Amniotic stem cell (primary cell): ENCODE data around the gene PDLIM3.
"Not testable (repeated sequence)": the region's sequence is repeated elsewhere in the genome, so short reads cannot be mapped to it uniquely, and the experiment has no call there.

Experiments used
- DNase-seq: peaks from one replicate; lab custom pipeline; 2025; lab: John Stamatoyannopoulos, UW

PDLIM3 gene, protein sequence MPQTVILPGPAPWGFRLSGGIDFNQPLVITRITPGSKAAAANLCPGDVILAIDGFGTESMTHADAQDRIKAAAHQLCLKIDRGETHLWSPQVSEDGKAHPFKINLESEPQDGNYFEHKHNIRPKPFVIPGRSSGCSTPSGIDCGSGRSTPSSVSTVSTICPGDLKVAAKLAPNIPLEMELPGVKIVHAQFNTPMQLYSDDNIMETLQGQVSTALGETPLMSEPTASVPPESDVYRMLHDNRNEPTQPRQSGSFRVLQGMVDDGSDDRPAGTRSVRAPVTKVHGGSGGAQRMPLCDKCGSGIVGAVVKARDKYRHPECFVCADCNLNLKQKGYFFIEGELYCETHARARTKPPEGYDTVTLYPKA

DNA sequence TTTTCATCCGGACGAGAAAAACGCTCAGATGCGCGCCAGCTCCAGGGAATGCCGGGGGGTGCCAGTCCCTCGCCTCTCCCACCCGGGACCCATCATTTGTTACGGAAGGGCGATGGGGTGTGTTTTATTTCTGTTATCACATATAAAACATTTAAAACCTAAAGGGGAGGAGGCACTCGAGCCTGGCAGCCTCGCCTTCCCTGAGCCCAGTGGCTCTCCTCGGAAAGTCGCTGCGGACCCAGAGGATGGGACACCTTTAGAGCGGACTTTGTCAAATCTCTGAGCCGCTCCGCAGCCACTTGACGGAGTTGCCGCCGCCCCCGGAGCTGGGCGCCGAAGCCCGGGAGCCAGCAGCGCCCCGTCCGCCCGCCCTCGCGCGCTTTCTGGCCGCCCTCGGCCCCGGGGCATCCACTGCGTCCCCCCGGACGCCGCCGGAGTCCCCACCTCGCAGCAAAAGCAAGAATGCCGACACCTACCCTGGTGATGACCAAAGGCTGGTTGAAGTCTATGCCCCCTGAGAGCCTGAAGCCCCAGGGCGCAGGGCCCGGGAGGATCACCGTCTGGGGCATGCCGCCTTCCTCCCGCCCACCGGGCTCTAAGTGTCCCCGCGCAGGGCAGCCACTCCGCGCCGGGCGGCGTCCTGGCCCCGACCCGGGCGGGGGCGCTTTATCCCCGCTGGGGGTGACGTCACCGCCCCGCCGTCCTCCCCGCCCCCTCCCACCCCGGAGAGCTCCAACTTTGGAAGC lies at the start of gene PDLIM3:
TSS of gene PDLIM3 (minus strand) at position 642 of the 746 bp plus-strand sequence. CDS start at position 569, 73 bp downstream.
- DNase-seq: no peak

DNA sequence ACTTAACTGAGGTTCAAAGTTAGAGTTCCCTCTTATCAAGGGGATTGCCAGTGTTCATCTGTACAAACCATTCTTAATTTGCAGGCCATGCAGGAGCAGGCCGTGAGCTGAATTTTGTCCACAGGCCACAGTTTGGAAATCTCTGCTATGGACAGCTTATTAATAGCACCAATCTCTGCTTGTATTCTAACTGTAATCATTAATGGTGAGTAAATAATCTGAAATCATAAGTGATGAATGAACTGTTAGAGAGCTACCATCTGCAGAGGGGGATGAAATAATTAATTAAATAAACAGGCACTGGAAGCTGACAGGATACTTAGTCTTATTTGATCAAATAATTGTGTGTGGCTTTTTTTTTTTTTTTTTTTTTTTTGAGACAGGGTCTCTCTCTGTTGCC lies 48.5 kb upstream of the PDLIM3 start:
- no peak for DNase-seq

DNA sequence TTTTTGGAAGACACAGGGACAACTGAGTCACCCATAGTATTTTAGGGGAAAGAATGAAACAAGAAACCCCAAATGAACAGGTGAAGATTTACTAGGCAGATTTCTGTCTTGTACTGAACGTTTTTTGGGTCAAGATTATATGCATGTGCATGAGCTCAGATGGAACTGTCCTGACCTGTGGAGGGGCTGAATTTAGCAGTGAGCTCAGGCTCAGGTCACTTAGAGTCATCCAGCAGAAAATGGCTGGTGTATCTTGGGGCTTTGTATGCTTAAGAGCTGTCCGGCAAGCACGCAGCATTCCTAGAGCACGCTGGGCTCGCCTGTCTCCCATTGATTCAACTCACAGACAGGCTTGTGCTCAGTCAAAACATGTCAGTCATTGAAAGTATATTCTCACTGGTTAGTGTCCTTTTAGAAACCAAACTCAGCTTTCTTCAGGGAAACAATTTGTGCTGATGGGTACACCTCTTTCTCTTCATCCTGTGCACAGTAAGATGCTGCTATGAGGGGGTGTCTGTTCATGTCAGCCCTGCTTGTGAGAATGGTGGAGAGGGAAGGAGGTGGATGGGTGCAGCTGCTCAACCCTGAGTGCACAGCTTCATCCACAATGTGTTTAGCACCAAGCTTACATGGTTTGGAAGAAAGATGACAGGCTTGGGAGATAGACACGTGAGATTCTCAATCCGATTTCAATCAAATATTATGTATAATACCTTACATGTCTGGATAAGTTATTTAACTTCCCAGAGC lies 47.5 kb upstream of the PDLIM3 start:
- no peak for DNase-seq

DNA sequence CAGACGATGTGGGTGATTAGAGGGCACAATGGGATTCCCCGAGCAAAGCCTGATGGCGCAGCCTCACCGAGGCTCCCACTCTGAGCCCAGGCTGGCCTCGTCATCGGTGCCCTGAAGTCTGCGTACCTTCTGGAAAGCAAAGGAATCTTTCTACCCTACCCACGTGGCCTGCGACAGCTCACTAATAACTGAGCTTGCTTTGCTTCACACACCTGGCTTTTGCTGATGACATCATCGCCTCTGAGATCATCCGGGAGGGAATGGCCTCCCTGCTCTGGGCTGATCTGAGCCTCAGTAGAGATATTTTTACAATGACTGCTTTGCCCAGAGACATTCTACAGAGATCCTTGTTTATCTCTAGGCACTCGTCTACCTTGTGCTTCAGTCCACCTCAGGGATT lies 45.4 kb upstream of the PDLIM3 start:
- no peak for DNase-seq

DNA sequence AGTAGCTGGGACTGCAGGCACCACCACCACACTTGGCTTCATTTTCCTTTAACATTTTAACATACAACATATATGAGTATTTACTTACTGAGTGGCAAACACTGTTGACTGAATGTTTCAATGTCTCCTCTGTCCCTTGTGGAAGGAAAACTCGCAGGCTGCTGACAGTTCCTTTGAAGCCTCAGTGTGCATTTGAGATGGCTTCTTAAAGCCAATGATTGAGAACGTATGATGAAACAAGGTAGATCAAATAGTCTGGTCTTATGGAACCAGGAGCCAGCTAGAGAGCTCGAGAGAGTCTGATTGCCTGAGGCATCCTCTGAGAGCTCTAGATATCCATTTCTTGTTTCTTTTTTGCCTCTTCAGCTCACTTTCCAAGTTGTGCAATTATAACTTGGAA lies 43.0 kb upstream of the PDLIM3 start:
- no peak for DNase-seq

DNA sequence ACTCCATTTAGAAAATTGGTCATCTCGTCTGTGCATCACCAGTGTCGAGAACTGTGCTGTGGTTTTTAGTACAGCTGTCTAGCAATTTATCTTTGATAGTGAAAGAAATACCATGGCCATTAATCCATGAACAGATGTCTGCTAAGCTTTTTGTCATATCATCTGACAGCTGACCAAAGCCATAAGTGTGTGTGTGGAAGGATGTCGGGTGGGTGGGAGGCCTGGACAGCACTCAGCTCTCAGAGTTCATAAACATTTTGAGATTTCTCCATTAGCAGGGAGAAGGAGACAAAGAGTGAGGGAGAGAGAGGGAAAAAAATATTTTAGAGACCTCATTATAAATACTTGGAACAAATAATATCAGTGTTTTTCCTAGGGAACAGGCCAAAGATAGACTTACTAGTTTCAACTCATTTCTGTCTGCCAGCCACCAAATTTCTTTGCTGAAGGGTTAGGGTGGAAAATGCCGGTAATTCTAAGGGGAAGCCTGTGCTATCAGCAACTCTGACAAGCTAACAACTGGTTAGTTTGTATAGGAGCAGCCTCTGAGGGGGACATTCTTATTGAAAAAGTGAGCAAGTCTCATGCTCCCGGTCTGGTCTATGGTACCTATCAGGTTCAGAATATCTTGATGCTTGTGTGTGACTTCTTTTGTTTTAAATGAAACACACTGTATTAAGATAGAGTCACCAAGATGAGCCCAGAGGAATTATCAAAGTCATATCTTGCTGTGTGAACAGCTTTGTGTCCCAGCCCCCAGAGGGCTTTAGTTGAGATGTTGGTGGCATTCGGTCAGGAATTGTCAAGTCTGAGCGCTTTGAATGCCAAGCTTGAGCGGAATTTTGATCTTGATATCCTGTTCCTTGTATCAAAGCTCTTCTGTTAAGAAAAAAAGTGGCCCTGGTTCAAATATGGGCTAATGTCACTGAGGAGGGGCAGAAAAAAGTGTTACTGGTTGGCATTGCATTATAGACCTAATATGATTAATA lies 41.9 kb upstream of the PDLIM3 start:
- no peak for DNase-seq

DNA sequence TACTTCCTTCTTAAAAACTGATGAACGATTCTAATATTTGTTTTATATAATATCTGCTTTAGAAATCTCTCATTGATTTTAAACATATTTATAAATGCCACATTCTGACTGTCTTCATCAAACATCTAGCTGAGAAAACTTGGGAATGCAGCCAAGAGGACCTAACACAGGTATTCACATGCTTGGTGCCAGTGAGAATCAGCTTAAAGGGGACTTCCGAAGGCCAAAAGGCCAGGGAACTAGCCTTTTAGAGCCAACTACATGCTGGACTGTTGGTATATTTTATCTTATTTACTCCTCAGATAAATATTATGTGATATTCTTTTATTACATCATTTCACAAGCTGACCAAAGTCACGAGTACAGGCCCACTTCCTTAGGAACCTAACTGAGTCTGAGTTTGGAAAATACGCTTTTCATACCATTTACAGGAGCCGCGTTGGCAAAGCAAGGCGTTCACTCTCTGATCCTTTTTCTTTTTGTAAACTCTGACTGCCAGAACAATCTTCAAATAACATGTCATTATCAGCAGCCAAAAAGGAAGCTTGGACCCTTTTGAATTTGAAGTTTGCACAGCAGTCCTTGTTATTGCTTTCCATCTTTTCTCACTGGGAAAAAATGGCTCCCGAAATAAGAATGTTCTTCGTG lies 41.1 kb upstream of the PDLIM3 start:
- no peak for DNase-seq

DNA sequence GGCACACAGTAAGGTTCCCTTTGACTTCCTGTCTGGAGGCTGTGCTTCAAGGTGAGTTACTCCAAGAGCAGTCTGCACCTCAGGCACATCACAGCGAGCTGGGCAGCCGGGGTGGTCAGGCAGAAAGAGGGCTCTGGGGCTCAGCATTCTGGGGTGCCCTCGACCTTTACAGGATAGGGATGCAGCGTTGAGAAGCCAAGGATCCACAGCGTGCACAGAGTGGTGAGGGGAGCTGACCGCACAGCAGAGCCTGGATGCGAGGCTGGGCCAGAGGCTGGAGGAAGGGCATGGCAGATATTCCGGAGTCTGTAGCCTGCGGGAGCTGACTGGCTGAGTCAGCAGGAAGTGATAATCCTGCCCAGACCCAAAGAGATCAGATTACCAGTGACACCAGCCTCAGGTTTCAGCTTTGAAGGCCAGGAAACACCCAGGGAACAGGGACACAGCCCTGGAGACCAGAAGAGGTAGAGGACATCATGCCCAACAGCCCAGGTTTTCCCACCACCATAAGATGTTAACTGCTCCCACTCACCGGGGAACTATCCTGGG lies 38.4 kb upstream of the PDLIM3 start:
- peak; percentile 33 for DNase-seq

DNA sequence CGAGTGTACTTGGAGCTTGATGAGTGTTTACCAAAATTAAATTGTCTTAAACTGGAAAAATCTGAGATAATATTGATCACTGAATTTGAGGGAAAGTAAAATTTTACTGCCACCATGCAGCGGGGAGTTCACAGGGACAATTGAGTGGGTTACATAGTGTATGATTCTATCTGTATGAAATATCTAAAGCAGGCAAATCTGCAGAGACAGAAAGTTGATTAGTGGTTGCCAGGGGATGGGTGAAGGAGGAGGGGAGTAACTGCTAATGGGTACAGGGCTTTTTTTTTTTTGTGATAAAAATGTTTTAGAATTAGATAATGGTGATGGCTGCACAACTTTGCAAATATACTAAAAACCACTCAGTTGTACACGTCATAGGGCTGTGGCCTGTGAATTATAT lies 35.4 kb upstream of the PDLIM3 start:
- DNase-seq: no peak

DNA sequence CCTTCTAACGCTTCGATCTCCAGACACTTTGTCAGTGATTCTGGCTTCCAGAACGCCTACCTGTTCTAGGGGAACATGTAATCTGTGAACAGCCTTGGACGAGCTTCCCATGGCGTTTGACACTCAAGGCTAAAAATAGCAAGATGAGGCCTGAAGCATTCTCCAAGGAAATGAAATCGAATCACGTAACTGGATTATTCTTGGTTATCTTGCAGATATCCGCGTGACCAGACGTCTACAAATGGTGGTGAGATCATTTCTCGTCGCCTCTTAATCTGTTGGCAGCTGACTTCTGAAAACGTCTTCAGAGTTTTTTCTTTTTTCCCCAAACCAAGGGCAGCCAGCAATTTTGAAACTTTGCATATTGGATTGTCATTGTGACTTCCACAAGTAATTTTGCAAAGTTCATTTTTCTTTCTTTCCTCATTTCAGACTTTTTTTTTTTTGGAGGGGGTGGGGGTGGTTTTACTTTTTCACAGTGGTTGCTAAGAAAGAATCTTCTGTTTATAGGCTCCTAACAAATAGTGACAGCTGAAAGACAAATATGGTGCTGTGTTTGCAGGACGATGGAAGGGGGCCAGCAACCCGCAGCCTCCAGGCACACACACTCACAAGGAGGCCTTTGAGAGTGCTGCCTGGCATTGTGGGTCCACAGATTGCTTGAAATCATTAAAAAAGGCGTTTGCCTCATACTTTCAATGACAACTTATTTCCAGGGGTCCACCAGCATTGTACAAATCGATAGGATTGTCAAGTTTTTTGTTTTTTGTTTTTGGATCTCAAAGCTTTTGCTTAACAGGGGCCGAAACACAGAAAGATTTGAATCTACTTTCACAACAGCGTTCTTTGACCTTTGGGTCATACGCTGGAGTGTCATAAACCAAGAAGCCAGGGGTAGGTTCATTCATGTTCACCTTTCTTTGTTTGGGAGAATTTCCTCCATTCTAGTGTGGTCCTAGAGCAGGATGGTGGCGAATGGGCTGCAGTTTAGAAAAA lies 32.4 kb upstream of the PDLIM3 start:
- DNase-seq: no peak

DNA sequence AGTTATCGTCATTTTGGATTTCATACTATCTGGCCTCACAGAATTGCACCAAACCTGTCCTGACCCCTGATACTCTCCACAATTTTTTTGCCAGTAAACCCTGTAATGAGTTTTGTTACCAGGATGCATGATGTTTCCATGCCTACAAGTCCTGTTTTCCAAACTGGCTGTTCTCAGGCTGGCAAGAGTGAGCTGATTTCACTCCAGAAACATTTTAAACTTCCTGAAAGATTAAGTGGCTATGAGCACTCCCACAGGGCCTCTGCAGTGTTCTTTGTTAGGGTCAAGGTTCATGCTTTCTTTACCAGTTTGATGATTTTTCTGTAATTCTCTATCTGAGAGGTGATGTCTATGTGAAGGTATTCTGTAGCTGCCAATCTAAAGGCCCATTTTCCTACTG lies 31.7 kb upstream of the PDLIM3 start:
- DNase-seq: peak; percentile 19

DNA sequence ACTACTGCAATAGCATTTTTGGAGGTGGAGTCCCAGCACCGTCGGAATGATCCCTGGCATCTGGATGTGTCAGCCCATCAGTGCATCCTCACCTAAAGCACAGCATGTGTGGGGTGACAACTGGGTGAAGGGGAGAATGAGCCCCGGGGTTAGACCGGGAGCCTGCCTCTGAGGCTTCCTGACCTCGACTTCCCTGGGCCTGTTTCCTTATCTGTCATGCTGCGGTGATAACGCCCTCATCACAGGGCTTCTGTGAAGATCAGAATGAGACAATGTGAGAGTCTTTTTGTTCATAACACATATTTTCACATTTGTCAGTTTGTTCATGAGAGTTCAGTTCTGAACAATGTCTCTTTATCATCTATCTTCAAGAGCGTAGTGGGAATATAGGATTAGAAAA lies 31.1 kb upstream of the PDLIM3 start:
- no peak for DNase-seq

DNA sequence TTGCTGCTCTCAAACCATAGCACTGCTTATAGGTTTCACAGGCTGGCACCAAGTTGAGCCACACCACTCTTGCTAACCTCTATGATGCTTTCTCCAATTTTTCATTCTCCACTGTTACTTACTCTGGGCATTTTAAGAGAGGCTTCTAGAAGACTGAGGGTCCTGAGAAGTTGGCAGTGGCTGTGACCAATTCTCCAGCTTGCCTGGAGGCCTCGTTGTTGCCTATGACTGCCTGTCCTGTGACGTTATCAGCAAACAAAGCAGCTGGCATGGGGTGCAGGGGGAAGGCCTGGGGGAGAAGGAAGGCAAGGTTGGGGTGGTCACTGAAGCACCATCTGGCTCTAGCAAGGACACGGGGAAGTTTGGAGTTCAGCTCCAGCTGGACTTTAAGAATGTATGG lies 30.4 kb upstream of the PDLIM3 start:
- no peak for DNase-seq

DNA sequence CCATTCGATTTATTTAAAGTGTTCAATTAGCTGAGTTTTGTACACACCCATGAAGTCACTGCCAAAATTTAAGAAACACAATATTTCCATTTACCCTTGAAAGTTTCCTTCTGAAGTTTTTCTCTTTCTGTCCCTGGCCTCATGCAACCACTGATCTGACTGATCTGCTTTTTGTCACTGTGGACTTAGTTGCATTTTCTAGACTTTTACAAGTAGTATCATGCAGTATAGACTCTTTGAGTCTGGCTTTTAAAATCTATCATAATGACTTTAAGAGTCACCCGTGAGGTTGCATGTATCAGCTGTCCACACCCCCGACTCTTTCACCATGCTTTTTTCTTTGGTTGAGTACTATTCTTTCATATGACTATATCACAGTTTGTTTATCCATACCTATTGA lies 29.0 kb upstream of the PDLIM3 start:
- no peak for DNase-seq

DNA sequence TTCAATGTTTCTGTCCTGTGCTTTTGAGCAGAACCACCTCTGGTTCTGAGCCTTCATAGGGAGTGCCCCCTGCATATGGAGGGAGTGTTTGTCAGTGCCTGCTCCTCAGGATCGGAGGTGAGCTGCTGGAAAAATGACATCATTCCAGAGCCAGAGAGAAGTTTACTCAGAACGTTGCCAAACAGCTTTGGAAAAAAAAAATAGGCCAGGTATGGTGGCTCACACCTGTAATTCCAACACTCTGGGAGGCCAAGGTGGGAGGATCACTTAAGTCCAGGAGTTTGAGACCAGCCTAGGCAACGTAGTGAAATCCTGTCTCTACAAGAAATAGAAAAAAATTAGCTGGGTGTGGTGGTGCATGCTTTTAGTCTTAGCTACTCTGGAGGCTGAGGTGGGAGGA lies 27.2 kb upstream of the PDLIM3 start:
- no peak for DNase-seq

DNA sequence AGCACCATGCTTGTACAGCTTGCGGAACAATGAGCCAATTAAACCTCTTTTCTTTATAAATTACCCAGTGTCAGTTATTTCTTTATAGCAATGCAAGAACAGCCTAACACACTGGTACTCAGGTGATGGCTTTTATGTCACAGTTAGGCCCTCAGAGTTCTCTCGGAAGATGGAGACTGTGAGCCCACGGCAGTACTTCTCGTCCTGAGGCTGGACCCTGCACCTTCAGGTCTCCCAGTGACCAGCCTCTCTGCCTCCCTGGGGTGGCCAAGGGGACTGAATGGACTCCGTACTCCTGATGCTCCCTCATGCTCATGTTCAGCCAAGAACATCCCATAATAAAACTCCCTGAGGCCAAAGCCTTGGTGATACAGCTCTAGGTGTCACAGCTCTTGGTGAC lies 25.0 kb upstream of the PDLIM3 start:
- DNase-seq: no peak

DNA sequence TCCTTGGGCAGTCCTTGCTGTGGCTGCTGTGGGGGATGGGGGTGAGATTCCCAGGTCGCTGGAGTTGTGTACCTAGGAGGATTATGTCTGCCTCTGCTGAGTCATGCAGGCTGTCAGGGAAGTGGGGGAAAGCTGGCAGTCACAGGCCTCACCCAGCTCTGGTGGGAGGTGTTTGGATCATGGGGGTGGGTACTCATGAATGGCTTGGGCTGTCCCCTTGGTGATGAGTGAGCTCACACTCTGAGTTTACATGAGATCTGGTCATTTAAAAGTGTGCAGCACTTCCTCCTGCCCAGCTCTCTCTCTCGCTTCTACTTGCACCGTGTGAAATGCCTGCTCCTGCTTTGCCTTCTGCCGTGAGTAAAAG lies 24.6 kb upstream of the PDLIM3 start:
- no peak for DNase-seq

DNA sequence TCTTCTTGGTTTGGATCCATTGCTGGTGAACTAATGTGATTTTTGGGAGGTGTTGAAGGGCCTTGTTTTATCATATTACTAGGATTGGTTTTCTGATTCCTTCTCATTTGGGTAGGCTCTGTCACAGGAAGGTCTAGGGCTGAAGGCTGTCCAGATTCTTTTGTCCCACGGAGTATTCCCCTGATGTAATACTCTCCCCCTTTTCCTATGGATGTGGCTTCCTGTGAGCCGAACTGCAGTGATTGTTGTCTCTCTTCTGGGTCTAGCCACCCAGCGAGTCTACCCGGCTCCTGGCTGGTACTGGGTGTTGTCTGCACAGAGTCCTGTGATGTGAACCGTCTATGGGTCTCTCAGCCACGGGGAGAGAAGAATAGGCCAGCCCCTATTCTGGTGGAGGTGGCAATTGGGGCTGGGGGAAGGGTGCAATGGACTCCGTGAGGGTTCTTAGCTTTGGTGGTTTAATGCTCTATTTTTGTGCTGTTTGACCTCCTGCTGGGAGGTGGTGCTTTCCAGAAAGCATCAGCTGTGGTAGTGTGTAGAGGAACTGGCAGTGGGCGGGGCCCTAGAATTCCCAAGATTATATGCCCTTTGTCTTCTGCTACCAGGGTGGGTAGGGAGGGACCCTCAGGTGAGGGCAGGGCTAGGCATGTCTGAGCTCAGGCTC lies 24.1 kb upstream of the PDLIM3 start:
- not testable (repeated sequence) for DNase-seq
